ENCODE results near the gene TUBA3C. TPM values are rescaled to one million over a fixed set of nuclear protein-coding genes. Genes with fewer than 3 reads are reported as not detected.
"Not testable (repeated sequence)": the region's sequence is repeated elsewhere in the genome, so short reads cannot be mapped to it uniquely, and the experiment has no call there.

TUBA3C gene
- total RNA-seq (under 1 TPM in 3 of 9 donors, not detected in 6; 0.20 to 0.75 (median 0.58) TPM), polyA plus RNA-seq (not detected)
- long read RNA-seq, donor 1 = 0 reads
- long read RNA-seq, donor 2, partial matches to known transcripts = 1 of 1 reads
- long read RNA-seq, donor 2, other reads (novel, unspliced or antisense) = 0 of 1 reads
- long read RNA-seq, donor 3 = 0 reads

- intact Hi-C loops (cut with DNase I) = no loop called here
- H3K36me3 ChIP-seq = no peaks in the 10 kb centered on the region
Observed at GRCh38 chr13:19181621-19182485, at the start of gene TUBA3C. TSS of gene TUBA3C (minus strand) at chr13:19181824. CDS start at chr13:19181747, 77 bp downstream.

GRCh38 chr13:19207413-19207812 lies 25.8 kb upstream of the TUBA3C start:
- intact Hi-C loops (cut with DNase I) = loop anchor here in 2 of 10 donors (10.0 kb wide), 1 partner anchor 497 kb away; no protein-coding TSS in a partner anchor
- DNase-seq, H3K4me3 ChIP-seq, H3K27ac ChIP-seq, H3K9me3 ChIP-seq, H3K27me3 ChIP-seq, H3K4me1 ChIP-seq, ATAC-seq, H3K36me3 ChIP-seq: not testable (repeated sequence)
- WGBS, 4 donors = 71 to 79% (median 75%) methylated on average over 3 of the region's 3 CpGs

More at GRCh38 chr13:19181621-19182485, at the start of gene TUBA3C:
- Histone ChIP-seq H3K9me3 (no peaks in the 10 kb centered on the region), H3K4me1 (no peaks in the 10 kb centered on the region), H3K27ac (no peak within 1 kb of the TSS), H3K27me3 (no peaks in the 10 kb centered on the region), H3K4me3 (no peak within 1 kb of the TSS)
- no peak for TF ChIP-seq POLR2A (IDR thresholded peaks at IDR 0.05)
- TF ChIP-seq, protein P1, sequence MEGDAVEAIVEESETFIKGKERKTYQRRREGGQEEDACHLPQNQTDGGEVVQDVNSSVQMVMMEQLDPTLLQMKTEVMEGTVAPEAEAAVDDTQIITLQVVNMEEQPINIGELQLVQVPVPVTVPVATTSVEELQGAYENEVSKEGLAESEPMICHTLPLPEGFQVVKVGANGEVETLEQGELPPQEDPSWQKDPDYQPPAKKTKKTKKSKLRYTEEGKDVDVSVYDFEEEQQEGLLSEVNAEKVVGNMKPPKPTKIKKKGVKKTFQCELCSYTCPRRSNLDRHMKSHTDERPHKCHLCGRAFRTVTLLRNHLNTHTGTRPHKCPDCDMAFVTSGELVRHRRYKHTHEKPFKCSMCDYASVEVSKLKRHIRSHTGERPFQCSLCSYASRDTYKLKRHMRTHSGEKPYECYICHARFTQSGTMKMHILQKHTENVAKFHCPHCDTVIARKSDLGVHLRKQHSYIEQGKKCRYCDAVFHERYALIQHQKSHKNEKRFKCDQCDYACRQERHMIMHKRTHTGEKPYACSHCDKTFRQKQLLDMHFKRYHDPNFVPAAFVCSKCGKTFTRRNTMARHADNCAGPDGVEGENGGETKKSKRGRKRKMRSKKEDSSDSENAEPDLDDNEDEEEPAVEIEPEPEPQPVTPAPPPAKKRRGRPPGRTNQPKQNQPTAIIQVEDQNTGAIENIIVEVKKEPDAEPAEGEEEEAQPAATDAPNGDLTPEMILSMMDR (IDR thresholded peaks at IDR 0.05) = no peak
- WGBS, 4 donors = 86 to 90% (median 88%) methylated on average over 37 to 40 of the region's 40 CpGs
- DNase-seq (no peak), ATAC-seq (no peak)

DNA sequence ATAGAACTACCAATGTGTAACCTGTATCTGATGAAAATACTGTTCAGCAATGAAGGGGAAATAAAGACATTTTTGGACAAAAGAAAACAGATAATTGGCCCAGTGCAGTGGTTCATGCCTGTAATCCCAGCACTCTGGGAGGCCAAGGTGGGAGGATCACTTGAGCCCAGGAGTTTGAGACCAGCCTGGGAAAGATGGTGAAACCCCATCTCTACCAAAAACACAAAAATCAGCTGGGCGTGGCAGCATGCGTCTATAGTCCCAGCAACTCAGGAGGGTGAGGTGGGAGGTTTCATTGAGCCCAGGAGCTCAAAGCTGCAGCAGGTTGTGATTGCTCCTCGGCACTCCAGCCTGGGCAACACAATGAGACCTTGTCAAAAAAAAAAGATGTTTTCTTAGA lies 11.0 kb upstream of the TUBA3C start:
- H3K9me3 ChIP-seq; H3K27me3 ChIP-seq; ATAC-seq; intact Hi-C loops (cut with DNase I); H3K4me1 ChIP-seq; H3K4me3 ChIP-seq; H3K27ac ChIP-seq; DNase-seq; H3K36me3 ChIP-seq: not testable (repeated sequence)
- 79 to 84% (median 82%) methylated on average over 3 of the region's 3 CpGs for WGBS, 4 donors

DNA sequence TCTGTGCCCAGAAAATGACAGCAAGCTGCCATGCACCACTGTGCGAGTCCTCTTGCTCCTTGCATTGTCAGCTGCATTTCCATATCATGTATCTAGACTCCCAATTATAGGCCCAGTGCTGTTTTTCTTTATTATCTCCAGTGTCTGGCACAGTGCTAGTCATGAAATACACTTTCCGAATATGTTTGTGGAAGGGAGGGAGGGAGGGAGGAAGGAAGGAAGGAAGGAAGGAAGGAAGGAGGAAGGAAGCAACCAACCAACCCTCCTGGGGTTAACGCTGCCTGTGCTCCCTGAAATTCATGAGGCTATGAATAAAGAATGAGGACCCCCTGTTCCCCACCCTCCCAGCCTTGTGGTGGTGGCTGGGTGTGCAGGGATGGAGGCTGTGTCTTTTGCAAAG lies 8.3 kb upstream of the TUBA3C start:
- H3K9me3 ChIP-seq; DNase-seq; ATAC-seq; H3K36me3 ChIP-seq; H3K4me1 ChIP-seq; H3K27me3 ChIP-seq; intact Hi-C loops (cut with DNase I); H3K27ac ChIP-seq; H3K4me3 ChIP-seq: not testable (repeated sequence)
- whole genome bisulfite sequencing, 4 donors = 66 to 82% (median 71%) methylated on average over 3 of the region's 3 CpGs

DNA sequence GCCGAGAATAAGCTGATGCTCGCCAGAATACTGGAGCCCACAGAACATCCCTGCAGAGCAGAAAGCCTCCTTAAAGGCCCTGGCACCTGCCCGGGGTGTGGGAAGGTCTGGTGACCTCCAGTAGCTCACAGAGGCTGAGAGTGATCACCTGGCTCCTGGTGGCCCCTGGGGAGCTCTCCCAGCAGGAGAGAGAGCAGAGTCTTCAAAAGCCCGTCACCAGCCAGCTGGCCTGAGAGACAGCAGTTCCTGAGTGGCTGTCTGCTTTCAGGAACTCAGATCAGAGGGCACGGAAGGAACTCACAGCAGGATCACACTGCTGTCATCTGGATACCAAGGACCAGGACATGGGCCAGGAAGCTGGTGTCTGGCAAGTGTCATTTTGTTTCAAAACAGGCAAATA lies 7.7 kb upstream of the TUBA3C start:
- H3K4me3 ChIP-seq; H3K36me3 ChIP-seq; H3K4me1 ChIP-seq; intact Hi-C loops (cut with DNase I); H3K27me3 ChIP-seq; H3K27ac ChIP-seq; H3K9me3 ChIP-seq; ATAC-seq; DNase-seq: not testable (repeated sequence)
- WGBS, 4 donors = 50 to 76% (median 65%) methylated on average over 1 to 5 of the region's 5 CpGs

DNA sequence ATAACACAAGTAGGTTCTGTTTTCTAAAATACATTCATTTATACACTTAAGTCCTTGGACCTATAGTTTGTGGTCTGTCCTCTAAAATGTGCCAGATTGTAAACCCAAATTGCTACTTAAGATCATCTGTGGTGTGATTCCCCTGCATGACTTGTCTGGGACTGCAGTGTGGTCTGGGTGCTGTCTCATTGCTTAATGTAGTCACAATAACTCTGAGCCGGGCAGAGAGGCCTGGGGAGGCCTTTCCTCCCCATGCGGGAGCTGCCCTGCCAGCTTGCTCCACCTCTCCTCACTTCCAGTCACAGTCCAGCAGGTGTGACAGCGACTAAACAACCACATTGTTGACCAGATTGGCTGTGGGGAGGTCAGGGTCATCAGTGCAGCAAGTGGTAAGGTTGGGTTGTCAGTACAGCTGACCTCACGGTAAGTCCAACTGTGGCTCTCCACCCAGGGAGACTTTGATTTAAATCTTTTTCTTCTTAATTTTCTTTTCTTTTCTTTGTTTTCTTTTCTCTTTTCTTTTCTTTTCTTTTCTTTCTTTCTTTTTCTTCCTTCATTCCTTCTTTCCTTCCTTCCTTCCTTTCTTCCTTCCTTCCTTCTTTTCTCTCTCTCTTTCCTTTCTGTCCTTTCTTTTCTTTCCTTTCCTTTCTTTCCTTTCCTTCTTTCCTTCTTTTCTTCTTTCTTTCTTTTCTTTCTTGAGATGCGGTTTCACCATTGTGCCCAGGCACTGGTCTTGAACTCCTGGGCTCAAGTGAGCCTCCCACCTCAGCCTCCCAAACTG lies 4.4 kb upstream of the TUBA3C start:
- no peak overlapping the region for H3K27ac ChIP-seq
- no peaks in the 10 kb centered on the region for H3K9me3 ChIP-seq
- no peaks in the 10 kb centered on the region for H3K4me1 ChIP-seq
- 67 to 73% (median 68%) methylated on average over 5 of the region's 5 CpGs for WGBS, 4 donors
- intact Hi-C loops (cut with DNase I) = no loop called here
- TF ChIP-seq POLR2A (IDR thresholded peaks at IDR 0.05) = no peak
- TF ChIP-seq, protein P1 (IDR thresholded peaks at IDR 0.05) = no peak
- ATAC-seq (no peak), DNase-seq (no peak)
- no peaks in the 10 kb centered on the region for H3K27me3 ChIP-seq
- no peaks in the 10 kb centered on the region for H3K36me3 ChIP-seq
- H3K4me3 ChIP-seq = no peak overlapping the region
